Subcutaneous preadipocyte (primary cell): ENCODE data around the gene SRSF1. TPM values are rescaled to one million over a fixed set of nuclear protein-coding genes. Genes with fewer than 3 reads are reported as not detected.

Experiments used
- small RNA-seq: library from RNA; depleted of rRNA; stranded (forward); fragments of <200 nt; gene quantifications from one replicate; pipeline ENCODE3, GENCODE V24; 2012
- total RNA-seq: library from RNA; depleted of rRNA; stranded (reverse); fragments of >200 nt; gene quantifications from 2 replicates; pipeline ENCODE4 v1.2.3, GENCODE V29; 2012

SRSF1 gene, protein sequence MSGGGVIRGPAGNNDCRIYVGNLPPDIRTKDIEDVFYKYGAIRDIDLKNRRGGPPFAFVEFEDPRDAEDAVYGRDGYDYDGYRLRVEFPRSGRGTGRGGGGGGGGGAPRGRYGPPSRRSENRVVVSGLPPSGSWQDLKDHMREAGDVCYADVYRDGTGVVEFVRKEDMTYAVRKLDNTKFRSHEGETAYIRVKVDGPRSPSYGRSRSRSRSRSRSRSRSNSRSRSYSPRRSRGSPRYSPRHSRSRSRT
- 349 and 447 TPM in 2 replicates for total RNA-seq

DNA sequence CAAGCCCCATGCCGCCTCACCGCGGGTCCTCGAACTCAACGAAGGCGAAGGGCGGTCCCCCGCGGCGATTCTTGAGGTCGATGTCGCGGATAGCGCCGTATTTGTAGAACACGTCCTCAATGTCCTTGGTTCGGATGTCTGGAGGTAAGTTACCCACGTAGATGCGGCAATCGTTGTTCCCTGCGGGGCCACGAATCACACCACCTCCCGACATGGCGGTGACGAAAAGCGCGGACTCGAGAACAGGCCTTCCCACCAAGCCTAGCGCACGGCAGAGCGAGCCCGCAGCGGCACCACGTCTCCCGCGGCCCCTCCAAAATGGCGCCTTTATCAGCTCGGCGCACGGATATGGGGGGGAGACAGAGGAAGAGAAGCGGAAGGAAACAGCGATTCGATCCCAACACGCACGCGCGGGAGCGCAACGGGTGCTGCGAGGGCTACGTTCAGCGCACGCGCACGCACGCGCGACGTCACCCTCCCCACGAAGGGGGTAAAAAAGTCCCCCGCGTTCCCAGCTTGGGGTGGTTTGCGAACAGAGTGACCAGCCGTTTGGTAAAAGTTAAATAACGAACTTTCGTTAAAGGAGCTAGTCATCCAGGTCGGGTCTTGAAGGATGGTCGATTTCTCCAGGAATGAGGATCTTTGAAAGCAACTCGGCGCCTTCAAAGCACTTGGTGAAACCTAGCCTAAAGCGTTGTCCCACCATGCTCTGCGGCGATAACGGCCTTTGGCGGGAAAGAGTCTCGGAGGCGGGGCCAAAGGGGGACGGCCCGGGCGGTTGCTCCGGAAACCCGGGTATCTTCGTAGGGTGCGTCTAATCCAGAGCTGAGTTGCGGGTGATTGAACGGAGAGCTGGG lies at the start of gene SRSF1:
Gene SRSF1 (minus strand): TSS at position 323 of the 857 bp plus-strand sequence. CDS start 109 bp downstream, at position 214.

DNA sequence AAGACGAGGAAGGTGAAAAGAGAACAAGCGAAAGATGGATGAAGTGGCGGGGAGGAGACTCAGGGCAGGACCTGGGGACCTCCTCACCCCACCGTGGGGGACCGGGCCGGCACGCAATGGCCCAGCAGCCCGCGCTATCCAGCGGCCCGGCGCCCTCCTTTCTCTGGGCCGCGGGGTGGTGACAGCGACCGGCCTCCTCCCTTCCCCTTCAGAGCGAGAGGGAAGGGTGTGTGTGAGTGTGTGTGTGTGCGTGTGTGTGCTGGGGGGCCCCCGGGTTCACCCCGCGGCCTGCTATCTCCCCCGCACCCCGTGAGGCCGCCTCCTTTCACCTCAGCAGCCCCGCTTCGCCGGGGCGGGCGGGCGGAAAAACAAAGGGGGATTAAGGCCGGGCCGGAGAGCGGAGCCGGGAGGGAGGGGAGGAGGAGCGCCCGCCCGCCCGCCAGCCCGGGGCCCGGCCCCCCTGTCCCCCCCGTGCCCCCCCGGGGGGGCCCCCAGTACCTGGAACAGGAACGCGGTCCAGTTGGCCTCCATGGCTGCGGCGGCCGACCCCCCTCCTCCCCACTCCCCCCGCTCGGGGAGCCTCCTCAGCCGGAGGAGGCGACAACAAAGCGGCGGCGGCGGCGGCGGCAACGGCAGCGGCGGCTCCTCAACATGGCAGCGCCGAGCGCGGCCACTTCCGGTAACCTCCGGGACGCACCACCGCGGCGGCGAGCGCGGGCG lies 19.3 kb downstream of the SRSF1 start, which contains the start of gene VEZF1:
Gene VEZF1 (minus strand): TSS at position 674 of the 720 bp plus-strand sequence. CDS start 143 bp downstream, at position 531.

GRCh38 chr17:57955183-57955931 lies 51.7 kb downstream of the SRSF1 start, which contains the start of gene CUEDC1:
Gene CUEDC1 (minus strand): TSS chr17:57955412. CDS start chr17:57885564, 69,848 bp downstream.

Small RNA genes lying within 50 kb of the gene (small RNA-seq; reads per million reads assigned to genes)
- gene AC015813.4, result not detected

Other genes with a start within 250 kb of the SRSF1 start
- gene MRPS23, start 157.2 kb downstream of the SRSF1 start, total RNA-seq, result 15.2 and 16.2 TPM in 2 replicates
- 13.5 and 15.8 TPM in 2 replicates for gene CUEDC1, start 51.8 kb downstream of the SRSF1 start, total RNA-seq
- gene VEZF1, start 19.0 kb downstream of the SRSF1 start, total RNA-seq, result 32.0 and 43.8 TPM in 2 replicates
- 7.0 and 9.0 TPM in 2 replicates for gene DYNLL2, start 76.2 kb upstream of the SRSF1 start, total RNA-seq
- not detected in 2 replicates for gene OR4D1, start 141.1 kb upstream of the SRSF1 start, total RNA-seq
- gene OR4D2, start 159.7 kb upstream of the SRSF1 start, total RNA-seq, result not detected in 2 replicates
- gene EPX, start 185.5 kb upstream of the SRSF1 start, total RNA-seq, result not detected in 2 replicates
- gene MKS1, start 212.0 kb upstream of the SRSF1 start, total RNA-seq, result 10.7 and 10.9 TPM in 2 replicates
- not detected in 2 replicates for gene LPO, start 231.3 kb upstream of the SRSF1 start, total RNA-seq